Upper lobe of right lung (tissue), 1 donor: Measurements from ENCODE around the gene IKZF1. TPM values are rescaled to one million over a fixed set of nuclear protein-coding genes. Genes with fewer than 3 reads are reported as not detected.

ENCODE experiments used
- ATAC-seq: fragments of 200-7000 bp; cut with Tn5 transposase; one replicate; pipeline ENCODE4 v1.9.1; 2020; ENCODE audit warnings: mild to moderate bottlenecking, moderate library complexity
- DNase-seq: peaks from one replicate; pipeline ENCODE4 v3.0.0-alpha.2; 2020
- H3K27ac ChIP-seq: fragments of 200-600 bp; one replicate; pipeline ENCODE4 v1.8.0; 2022
- H3K27me3 ChIP-seq: fragments of 200-600 bp; one replicate; pipeline ENCODE4 v1.8.0; 2022; ENCODE audit warnings: mild to moderate bottlenecking
- H3K36me3 ChIP-seq: fragments of 200-600 bp; one replicate; pipeline ENCODE4 v1.8.0; 2022
- H3K4me1 ChIP-seq: fragments of 200-600 bp; one replicate; pipeline ENCODE4 v1.8.0; 2022
- H3K4me3 ChIP-seq: fragments of 200-600 bp; one replicate; pipeline ENCODE4 v1.8.0; 2022; ENCODE audit warnings: mild to moderate bottlenecking
- H3K9me3 ChIP-seq: fragments of 200-600 bp; one replicate; pipeline ENCODE4 v1.8.0; 2022
- CTCF ChIP-seq: fragments of 200-600 bp; IDR thresholded peaks from one replicate; pipeline ENCODE4 v1.8.0; 2022; ENCODE audit warnings: antibody characterized with exemption
- intact Hi-C: fragments of 100-400 bp; cut with DNase I; formaldehyde crosslinking; loops from one replicate; pipeline ENCODE4 v1.11.0; 2022
- total RNA-seq: library from RNA; stranded (reverse); fragmentation: NEBNext Ultra II Directional; extraction: Animal tissue kit (Norgen Biotek cat#: 25700); gene quantifications from one replicate; pipeline ENCODE4 v1.2.1, GENCODE V29; 2021
- donor health status: DM: no; HTN: yes; CAD: no; lungs with severe emphysema.

Gene IKZF1
- total RNA-seq, 1 donor from 2014 or later: 41.4 TPM

- peaks cover 3% of the 10 kb centered on the region for H3K4me1 ChIP-seq
- H3K27ac ChIP-seq: no peak overlapping the region
- no peaks in the 10 kb centered on the region for H3K9me3 ChIP-seq
- no peak for TF ChIP-seq CTCF
- no peaks in the 10 kb centered on the region for H3K27me3 ChIP-seq
- H3K4me3 ChIP-seq: no peak overlapping the region
- H3K36me3 ChIP-seq: no peaks in the 10 kb centered on the region
- DNase-seq (no peak), ATAC-seq (peak; percentile 26)
- intact Hi-C loops: no loop called here
These were observed 12.7 kb downstream of the IKZF1 start for GRCh38 chr7:50317221-50317678.

- peak overlapping the region; percentile 32 for H3K27ac ChIP-seq
These were observed 13.5 kb downstream of the IKZF1 start for GRCh38 chr7:50317697-50318669.

GRCh38 chr7:50321487-50322067 lies 17.1 kb downstream of the IKZF1 start:
- intact Hi-C loops: no loop called here
- peak; percentile 28 for ATAC-seq

More at GRCh38 chr7:50317697-50318669, 13.5 kb downstream of the IKZF1 start:
- H3K4me3 ChIP-seq: no peak overlapping the region
- intact Hi-C loops: no loop called here
- TF ChIP-seq CTCF: no peak
- no peaks in the 10 kb centered on the region for H3K9me3 ChIP-seq
- H3K36me3 ChIP-seq: no peaks in the 10 kb centered on the region
- no peaks in the 10 kb centered on the region for H3K27me3 ChIP-seq
- DNase-seq: no peak
- ATAC-seq: no peak
- H3K4me1 ChIP-seq: peaks cover 3% of the 10 kb centered on the region

DNA sequence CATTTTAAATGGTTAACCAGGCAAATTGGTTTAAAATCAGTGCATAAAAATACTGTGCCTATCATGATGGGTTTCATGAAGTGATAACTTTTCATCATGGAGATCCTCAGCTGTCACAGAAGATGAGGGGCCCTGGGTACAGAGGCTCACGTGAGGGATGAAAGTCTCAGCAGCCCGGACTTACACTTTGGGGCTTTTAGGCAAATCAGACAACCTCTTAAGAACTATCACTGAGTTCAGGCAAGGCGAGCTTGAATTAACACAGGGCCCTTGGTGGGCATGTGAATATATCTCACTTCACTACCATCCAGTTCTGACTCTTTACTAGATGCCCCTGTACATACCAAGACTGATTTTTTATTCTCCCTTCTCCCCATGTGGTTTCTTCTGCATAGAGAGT lies 19.6 kb downstream of the IKZF1 start:
- H3K27ac ChIP-seq: no peak overlapping the region
- H3K27me3 ChIP-seq: peaks cover 3% of the 10 kb centered on the region
- peaks cover 7% of the 10 kb centered on the region for H3K36me3 ChIP-seq
- intact Hi-C loops: no loop called here
- no peak for TF ChIP-seq CTCF
- DNase-seq (no peak), ATAC-seq (no peak)
- no peak overlapping the region for H3K4me3 ChIP-seq
- H3K4me1 ChIP-seq: peaks cover 3% of the 10 kb centered on the region
- no peaks in the 10 kb centered on the region for H3K9me3 ChIP-seq

More at GRCh38 chr7:50321487-50322067, 17.1 kb downstream of the IKZF1 start:
- H3K9me3 ChIP-seq: no peaks in the 10 kb centered on the region
- no peak for DNase-seq
- H3K27me3 ChIP-seq: no peaks in the 10 kb centered on the region
- peaks cover 3% of the 10 kb centered on the region for H3K4me1 ChIP-seq
- TF ChIP-seq CTCF: no peak
- H3K36me3 ChIP-seq: no peaks in the 10 kb centered on the region
- no peak overlapping the region for H3K27ac ChIP-seq
- H3K4me3 ChIP-seq: no peak overlapping the region

DNA sequence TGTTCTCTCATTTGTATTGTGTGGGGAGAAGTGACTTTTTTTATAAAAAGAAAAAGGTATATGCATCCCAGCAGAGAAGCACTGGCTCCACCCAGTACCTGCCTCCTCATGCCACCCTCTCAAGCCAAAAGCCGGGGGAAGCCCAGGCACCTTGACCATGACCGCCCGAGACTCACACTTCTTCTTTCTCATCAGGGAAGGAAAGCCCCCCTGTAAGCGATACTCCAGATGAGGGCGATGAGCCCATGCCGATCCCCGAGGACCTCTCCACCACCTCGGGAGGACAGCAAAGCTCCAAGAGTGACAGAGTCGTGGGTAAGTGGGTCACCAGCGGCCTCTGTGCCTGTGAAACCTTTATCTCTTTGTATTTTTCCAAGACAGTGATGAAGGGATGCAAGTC lies 22.9 kb downstream of the IKZF1 start:
- peaks cover 3% of the 10 kb centered on the region for H3K27me3 ChIP-seq
- peaks cover 14% of the 10 kb centered on the region for H3K4me1 ChIP-seq
- H3K27ac ChIP-seq: no peak overlapping the region
- no peak for ATAC-seq
- intact Hi-C loops: no loop called here
- no peak for DNase-seq
- H3K4me3 ChIP-seq: no peak overlapping the region
- no peaks in the 10 kb centered on the region for H3K9me3 ChIP-seq
- peaks cover 7% of the 10 kb centered on the region for H3K36me3 ChIP-seq
- TF ChIP-seq CTCF: no peak
